HG03097 (cell line): ENCODE results near the gene TOMM20L.
"Not testable (repeated sequence)": the region's sequence is repeated elsewhere in the genome, so short reads cannot be mapped to it uniquely, and the experiment has no call there.

Source experiments
- ATAC-seq: cut with Tn5 transposase; IDR thresholded peaks from one replicate; pipeline ENCODE4 v1.9.1; 2021; ENCODE audit not compliant: unreplicated experiment, low FRiP score

The TOMM20L gene

GRCh38 chr14:58395812-58396788 is at the start of gene TOMM20L:
TSS of gene TOMM20L (plus strand) at chr14:58395930. CDS start at chr14:58395958, 28 bp downstream.
- ATAC-seq: peak; percentile 92

- no peak for ATAC-seq
Measured at GRCh38 chr14:58353516-58354299, 42.0 kb upstream of the TOMM20L start.

- ATAC-seq: no peak
Measured at GRCh38 chr14:58354808-58355207, 40.9 kb upstream of the TOMM20L start.

- no peak for ATAC-seq
Measured at GRCh38 chr14:58356268-58356667, 39.5 kb upstream of the TOMM20L start.

GRCh38 chr14:58362272-58362671 is 33.5 kb upstream of the TOMM20L start:
- ATAC-seq: not testable (repeated sequence)

GRCh38 chr14:58362798-58363412 is 32.8 kb upstream of the TOMM20L start:
- no peak for ATAC-seq

- ATAC-seq: no peak
Measured at GRCh38 chr14:58364316-58364715, 31.4 kb upstream of the TOMM20L start.

GRCh38 chr14:58367296-58367695 is 28.4 kb upstream of the TOMM20L start:
- no peak for ATAC-seq

- ATAC-seq: no peak
Measured at GRCh38 chr14:58368956-58369355, 26.8 kb upstream of the TOMM20L start.

GRCh38 chr14:58376791-58377190 is 18.9 kb upstream of the TOMM20L start:
- no peak for ATAC-seq

- no peak for ATAC-seq
Measured at GRCh38 chr14:58390830-58391229, 4.9 kb upstream of the TOMM20L start.

GRCh38 chr14:58395562-58395811 is 243 bp upstream of the TOMM20L start:
- no peak for ATAC-seq

GRCh38 chr14:58397156-58397555 is 1.4 kb downstream of the TOMM20L start:
- no peak for ATAC-seq

- ATAC-seq: no peak
Measured at GRCh38 chr14:58398495-58398894, 2.8 kb downstream of the TOMM20L start.

GRCh38 chr14:58398895-58399294 is 3.2 kb downstream of the TOMM20L start:
- ATAC-seq: no peak

- no peak for ATAC-seq
Measured at GRCh38 chr14:58401587-58401986, 5.9 kb downstream of the TOMM20L start.

- no peak for ATAC-seq
Measured at GRCh38 chr14:58408681-58409215, 13.0 kb downstream of the TOMM20L start.

- no peak for ATAC-seq
Measured at GRCh38 chr14:58414845-58415244, 19.1 kb downstream of the TOMM20L start.

- ATAC-seq: no peak
Measured at GRCh38 chr14:58415636-58416547, 20.2 kb downstream of the TOMM20L start.

GRCh38 chr14:58416934-58417333 is 21.2 kb downstream of the TOMM20L start:
- not testable (repeated sequence) for ATAC-seq
